PC-9 (cell line): ENCODE results near the gene ARID3A. TPM values are rescaled to one million over a fixed set of nuclear protein-coding genes. Genes with fewer than 3 reads are reported as not detected.
"Not testable (repeated sequence)": the region's sequence is repeated elsewhere in the genome, so short reads cannot be mapped to it uniquely, and the experiment has no call there.

ENCODE experiments used
- Bru-seq: library from RNA; stranded (reverse); fragments of 400-500 nt; gene quantifications from one replicate; lab custom pipeline; 2021; lab: Mats Ljungman, UMichigan
- BruChase-seq, 2 experiments: library from RNA; stranded (reverse); fragments of 400-500 nt; gene quantifications; one replicate each; lab custom pipeline; 2021; lab: Mats Ljungman, UMichigan
- BruUV-seq: library from RNA; stranded (reverse); fragments of 400-500 nt; replicated peaks from 2 replicates; lab custom pipeline; 2021; lab: Mats Ljungman, UMichigan
- CTCF ChIA-PET: fragments of 300-600 bp; sonication (Branson Sonifier 250); formaldehyde crosslinking; loops from one replicate; lab custom pipeline; 2022; ENCODE audit warnings: antibody characterized with exemption; lab: Charles Lee
- POLR2A ChIA-PET: fragments of 300-600 bp; sonication (Branson Sonifier 250); formaldehyde crosslinking; loops from one replicate; lab custom pipeline; 2022; ENCODE audit warnings: antibody characterized with exemption; ENCODE audit not compliant: unreplicated experiment; lab: Charles Lee
- DNase-seq, 2 experiments: peaks; one replicate each; pipeline versions ENCODE4 v3.0.0 to v3.0.0-alpha.2; 2015 to 2022; ENCODE audit warnings: mixed read lengths in 1 of 2
- H2AFZ ChIP-seq: fragments of 200-600 bp; sonication (generic); 2 replicates; pipeline ENCODE4 v1.8.1; 2017; ENCODE audit warnings: antibody characterized with exemption
- H3F3A ChIP-seq: fragments of 200-600 bp; sonication (generic); 2 replicates; pipeline ENCODE4 v1.8.1; 2017; ENCODE audit warnings: antibody characterized with exemption, mild to moderate bottlenecking, low read depth; ENCODE audit not compliant: insufficient read depth
- H3K27ac ChIP-seq: fragments of 200-600 bp; sonication (generic); 2 replicates; pipeline ENCODE4 v1.6.1; 2016; ENCODE audit warnings: mixed run types
- H3K27me3 ChIP-seq: fragments of 200-600 bp; sonication (generic); 2 replicates; pipeline ENCODE4 v1.6.1; 2016; ENCODE audit warnings: low read depth, mixed run types; ENCODE audit not compliant: insufficient read depth
- H3K36me3 ChIP-seq: fragments of 200-600 bp; sonication (generic); 2 replicates; pipeline ENCODE4 v1.6.1; 2016; ENCODE audit warnings: low read depth, mixed run types
- H3K4me1 ChIP-seq: fragments of 200-600 bp; sonication (generic); replicated peaks from 2 replicates; pipeline ENCODE4 v1.6.1; 2016; ENCODE audit warnings: mixed run types; ENCODE audit not compliant: insufficient read depth
- H3K4me2 ChIP-seq: fragments of 200-600 bp; sonication (generic); 2 replicates; pipeline ENCODE4 v1.6.1; 2017; ENCODE audit warnings: mixed run types
- H3K4me3 ChIP-seq: fragments of 200-600 bp; sonication (generic); 2 replicates; pipeline ENCODE4 v1.6.1; 2016; ENCODE audit warnings: mixed run types
- H3K79me2 ChIP-seq: fragments of 200-600 bp; sonication (generic); 2 replicates; pipeline ENCODE4 v1.6.1; 2017; ENCODE audit warnings: low read depth, mixed run types
- H3K9me2 ChIP-seq: fragments of 200-600 bp; sonication (generic); 2 replicates; pipeline ENCODE4 v1.8.1; 2017; ENCODE audit warnings: mild to moderate bottlenecking; ENCODE audit not compliant: insufficient read depth
- H3K9me3 ChIP-seq: fragments of 200-600 bp; sonication (generic); 2 replicates; pipeline ENCODE4 v1.8.1; 2016; ENCODE audit warnings: low read depth; ENCODE audit not compliant: insufficient read depth
- H4K20me1 ChIP-seq: fragments of 200-600 bp; sonication (generic); 2 replicates; pipeline ENCODE4 v1.8.1; 2017; ENCODE audit not compliant: insufficient read depth
- CTCF ChIP-seq: fragments of 200-600 bp; sonication (generic); conservative IDR thresholded peaks from 2 replicates; pipeline ENCODE4 v1.6.1; 2017; ENCODE audit warnings: mixed run types, antibody characterized with exemption, mild to moderate bottlenecking, moderate library complexity
- EZH2 ChIP-seq: fragments of 200-600 bp; sonication (generic); IDR thresholded peaks from 2 replicates; pipeline ENCODE4 v1.8.0; 2017; ENCODE audit warnings: antibody characterized with exemption, low read depth
- intact Hi-C: fragments of 100-400 bp; cut with micrococcal nuclease; formaldehyde crosslinking; loops from one replicate; pipeline ENCODE4 v1.10.0; 2022; ENCODE audit not compliant: unreplicated experiment
- long read RNA-seq: library from polyadenylated mRNA; stranded (forward); transcript quantifications from one replicate; pipeline ENCODE4 v2.0.0, GENCODE V29; 2022
- total RNA-seq: library from RNA; stranded (reverse); gene quantifications from 2 replicates; pipeline ENCODE4 v1.2.3, GENCODE V29; 2021

Gene ARID3A
- total RNA-seq, result 9.2 and 10.7 TPM in 2 replicates
- Bru-seq, nascent RNA, result percentile 39 among the genes with signal in this experiment
- percentile 42 among the genes with signal in this experiment for BruChase-seq, experiment 1, labeled RNA remaining after a 2-hour chase
- BruChase-seq, experiment 2, labeled RNA remaining after a 6-hour chase, result percentile 50 among the genes with signal in this experiment
- long read RNA-seq, partial matches to known transcripts, result 1 of 10 reads
- long read RNA-seq, other reads (novel, unspliced or antisense), result 9 of 10 reads

- peak within 1 kb of the TSS; percentile 89 for H3K4me2 ChIP-seq
- H2AFZ ChIP-seq, result peak within 1 kb of the TSS; percentile 79
Measured at GRCh38 chr19:925526-926322, at the start of gene ARID3A. Gene ARID3A (plus strand): TSS chr19:926035. CDS start chr19:929529, 3,494 bp downstream.

GRCh38 chr19:876089-876488, 49.7 kb upstream of the ARID3A start:
- H3K4me3 ChIP-seq, result no peak overlapping the region
- no peaks in the 10 kb centered on the region for H3K9me2 ChIP-seq
- intact Hi-C loops, result no loop called here
- no peak overlapping the region for H2AFZ ChIP-seq
- H3F3A ChIP-seq, result peaks cover 25% of the 10 kb centered on the region; the same call in 1 of the 2 replicates
- H3K9me3 ChIP-seq, result no peaks in the 10 kb centered on the region
- H3K27me3 ChIP-seq, result no peaks in the 10 kb centered on the region
- H3K27ac ChIP-seq, result no peak overlapping the region
- H3K36me3 ChIP-seq, result no peaks in the 10 kb centered on the region
- POLR2A ChIA-PET, result interaction anchor here (0.6 kb wide), 1 partner anchor 46 kb away, joined by 3 read pairs; no protein-coding TSS in a partner anchor
- no peak for TF ChIP-seq EZH2
- no peak for TF ChIP-seq CTCF
- H3K79me2 ChIP-seq, result no peaks in the 10 kb centered on the region
- DNase-seq, result no peak
- no peak overlapping the region for H3K4me2 ChIP-seq
- BruUV-seq, result no TSS peak
- H4K20me1 ChIP-seq, result peaks cover 6% of the 10 kb centered on the region
- peaks cover 9% of the 10 kb centered on the region; the same call in 1 of the 2 replicates for H3K4me1 ChIP-seq
- CTCF ChIA-PET, result no interaction called here

More at GRCh38 chr19:925526-926322, at the start of gene ARID3A:
- intact Hi-C loops, result loop anchor here (10.0 kb wide), 2 partner anchors 261 to 351 kb away; partner anchors contain the start of genes BSG and RNF126
- TF ChIP-seq CTCF (no peak), EZH2 (no peak)
- Histone ChIP-seq H4K20me1 (no peaks in the 10 kb centered on the region; the same call in 1 of the 2 replicates), H3K9me2 (no peaks in the 10 kb centered on the region), H3K79me2 (no peaks in the 10 kb centered on the region), H3K36me3 (no peaks in the 10 kb centered on the region), H3K27me3 (no peaks in the 10 kb centered on the region; the same call in 1 of the 2 replicates), H3F3A (peaks cover 14% of the 10 kb centered on the region; the same call in 1 of the 2 replicates), H3K9me3 (no peaks in the 10 kb centered on the region), H3K4me3 (peak within 1 kb of the TSS; percentile 77), H3K4me1 (no peaks in the 10 kb centered on the region; the same call in 1 of the 2 replicates), H3K27ac (no peak within 1 kb of the TSS)
- POLR2A ChIA-PET, result no interaction called here
- DNase-seq, result peak; percentile 53 to 80
- CTCF ChIA-PET, result no interaction called here
- BruUV-seq, result no TSS peak

- no peaks in the 10 kb centered on the region for H3K79me2 ChIP-seq
- no peak overlapping the region for H3K4me3 ChIP-seq
- no peak overlapping the region for H3K27ac ChIP-seq
- no peak overlapping the region for H3K4me2 ChIP-seq
- no peaks in the 10 kb centered on the region for H3K9me2 ChIP-seq
- peaks cover 12% of the 10 kb centered on the region for H4K20me1 ChIP-seq
- no peaks in the 10 kb centered on the region for H3K27me3 ChIP-seq
- BruUV-seq, result no TSS peak
- H2AFZ ChIP-seq, result no peak overlapping the region
- no peak for DNase-seq
- intact Hi-C loops, result no loop called here
- ChIA-PET CTCF (interaction anchor here (0.8 kb wide), 1 partner anchor 84 kb away, joined by 4 read pairs; no protein-coding TSS in a partner anchor), POLR2A (no interaction called here)
- no peaks in the 10 kb centered on the region for H3K9me3 ChIP-seq
- no peaks in the 10 kb centered on the region for H3K36me3 ChIP-seq
- peaks cover 8% of the 10 kb centered on the region; the same call in 1 of the 2 replicates for H3K4me1 ChIP-seq
- no peak for TF ChIP-seq EZH2
- no peak for TF ChIP-seq CTCF
- peaks cover 19% of the 10 kb centered on the region; the same call in 1 of the 2 replicates for H3F3A ChIP-seq
Measured at GRCh38 chr19:876780-877314, 49.0 kb upstream of the ARID3A start.

- POLR2A ChIA-PET, result interaction anchor here (0.6 kb wide), 1 partner anchor 28 kb away, joined by 12 read pairs; no protein-coding TSS in a partner anchor
- not testable (repeated sequence) for BruUV-seq
Measured at GRCh38 chr19:877992-878660, 47.7 kb upstream of the ARID3A start.

More at GRCh38 chr19:877992-878660, 47.7 kb upstream of the ARID3A start:
- H3K27me3 ChIP-seq, DNase-seq, intact Hi-C loops, H3K27ac ChIP-seq, H3K9me3 ChIP-seq, H2AFZ ChIP-seq, H3K36me3 ChIP-seq, H3K79me2 ChIP-seq, H3K4me1 ChIP-seq, H3K4me2 ChIP-seq, H3K4me3 ChIP-seq, H3K9me2 ChIP-seq: not testable (repeated sequence)
- Histone ChIP-seq H4K20me1 (peaks cover 21% of the 10 kb centered on the region), H3F3A (peaks cover 12% of the 10 kb centered on the region; the same call in 1 of the 2 replicates)
- CTCF ChIA-PET, result interaction anchor here (0.6 kb wide), 1 partner anchor 206 kb away, joined by 3 read pairs; no protein-coding TSS in a partner anchor
